LNCaP clone FGC (cell line): ENCODE measurements around the gene KCP.

Experiments
- DNase-seq: peaks from one replicate; pipeline ENCODE4 v3.0.0-alpha.2; 2011; ENCODE audit warnings: low read depth
- H3K4me3 ChIP-seq: 2 replicates; pipeline ENCODE4 v1.5.1; 2011; ENCODE audit warnings: mild to moderate bottlenecking, low read depth, low read length, control low read depth
- TF ChIP-seq, protein P1 (sequence below): IDR thresholded peaks from 2 replicates; pipeline ENCODE4 v1.5.1; 2012; ENCODE audit warnings: mild to moderate bottlenecking; ENCODE audit not compliant: control insufficient read depth, insufficient read depth; ENCODE audit errors: extremely low read depth

Gene KCP

DNA sequence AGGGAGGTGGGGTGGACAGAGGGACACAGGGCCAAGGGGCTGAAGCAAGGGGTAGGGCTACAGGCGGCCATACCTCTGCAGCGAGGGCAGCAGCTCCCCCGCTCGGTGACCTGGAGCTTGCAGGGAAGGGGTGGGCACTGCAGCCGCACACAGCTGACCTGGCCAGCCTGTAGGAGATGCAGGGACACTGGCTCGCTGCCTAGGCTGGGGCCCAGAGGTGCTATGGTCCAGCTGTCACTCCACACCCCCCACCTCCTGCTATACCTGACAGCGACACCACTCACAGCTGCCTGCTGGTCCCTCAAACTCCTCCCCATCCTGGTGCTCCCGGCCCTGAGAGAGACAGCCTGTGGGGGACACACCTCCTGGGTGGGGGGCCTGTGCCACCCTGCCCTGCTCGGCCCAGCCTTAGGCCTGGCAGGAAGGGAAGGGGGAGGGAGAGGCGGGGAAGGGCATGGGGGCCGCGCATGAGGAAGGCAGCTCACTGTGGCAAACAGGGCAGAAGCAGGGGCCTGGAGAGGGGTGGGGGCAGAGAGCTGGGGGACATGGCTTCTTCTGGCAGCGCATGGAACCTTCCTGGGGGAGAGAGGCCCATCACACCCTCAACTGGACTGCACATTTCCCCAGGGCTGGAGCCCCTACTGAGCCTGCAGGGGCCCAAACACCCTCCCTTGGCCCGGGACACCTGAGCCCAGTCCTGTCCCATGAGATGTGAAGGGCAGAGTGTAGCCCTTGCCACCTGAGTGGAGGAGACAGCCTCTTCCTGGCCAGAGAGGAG is 23.9 kb downstream of the KCP start:
- no peak overlapping the region for H3K4me3 ChIP-seq
- TF ChIP-seq, protein P1, sequence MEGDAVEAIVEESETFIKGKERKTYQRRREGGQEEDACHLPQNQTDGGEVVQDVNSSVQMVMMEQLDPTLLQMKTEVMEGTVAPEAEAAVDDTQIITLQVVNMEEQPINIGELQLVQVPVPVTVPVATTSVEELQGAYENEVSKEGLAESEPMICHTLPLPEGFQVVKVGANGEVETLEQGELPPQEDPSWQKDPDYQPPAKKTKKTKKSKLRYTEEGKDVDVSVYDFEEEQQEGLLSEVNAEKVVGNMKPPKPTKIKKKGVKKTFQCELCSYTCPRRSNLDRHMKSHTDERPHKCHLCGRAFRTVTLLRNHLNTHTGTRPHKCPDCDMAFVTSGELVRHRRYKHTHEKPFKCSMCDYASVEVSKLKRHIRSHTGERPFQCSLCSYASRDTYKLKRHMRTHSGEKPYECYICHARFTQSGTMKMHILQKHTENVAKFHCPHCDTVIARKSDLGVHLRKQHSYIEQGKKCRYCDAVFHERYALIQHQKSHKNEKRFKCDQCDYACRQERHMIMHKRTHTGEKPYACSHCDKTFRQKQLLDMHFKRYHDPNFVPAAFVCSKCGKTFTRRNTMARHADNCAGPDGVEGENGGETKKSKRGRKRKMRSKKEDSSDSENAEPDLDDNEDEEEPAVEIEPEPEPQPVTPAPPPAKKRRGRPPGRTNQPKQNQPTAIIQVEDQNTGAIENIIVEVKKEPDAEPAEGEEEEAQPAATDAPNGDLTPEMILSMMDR = no peak
- DNase-seq = no peak

DNA sequence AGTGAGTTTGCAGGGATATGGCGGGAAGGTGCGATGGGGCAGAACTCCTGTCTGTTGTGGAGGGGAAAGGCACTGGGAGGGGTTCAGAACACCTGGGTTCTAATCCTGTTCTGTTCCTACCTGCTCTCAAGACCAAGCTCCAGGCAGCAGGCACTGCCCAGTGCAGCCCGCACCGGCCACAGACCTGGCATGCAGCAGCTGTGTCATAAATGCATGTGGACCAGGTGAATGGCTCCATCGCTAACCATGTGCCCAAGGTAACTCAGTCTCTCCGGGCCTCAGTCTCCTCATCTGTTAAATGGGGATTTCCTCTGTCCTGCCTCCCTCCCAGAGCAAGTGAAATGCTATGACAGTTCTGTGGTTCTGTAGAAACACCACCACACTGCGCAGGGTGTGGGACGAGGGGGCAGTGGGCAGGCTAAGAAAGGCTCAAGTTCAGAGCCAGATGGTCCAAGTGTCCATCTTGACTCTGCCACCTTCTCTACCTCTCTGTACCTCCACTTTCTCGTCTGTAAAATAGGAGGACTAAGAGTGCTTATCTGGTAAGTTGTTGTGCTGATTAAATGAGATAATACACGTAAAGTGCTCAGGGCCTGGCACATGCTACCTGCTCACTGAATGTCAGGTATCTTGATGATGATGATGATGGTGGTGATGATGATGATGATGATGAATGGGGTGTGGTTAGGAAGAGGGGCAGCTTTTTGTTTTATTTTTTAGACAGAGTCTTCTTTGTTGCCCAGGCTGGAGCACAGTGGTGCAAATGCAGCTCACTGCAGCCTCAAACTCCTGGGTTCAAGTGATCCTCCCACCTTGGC is 24.9 kb downstream of the KCP start:
- TF ChIP-seq, protein P1 = no peak
- DNase-seq = no peak
- no peak overlapping the region for H3K4me3 ChIP-seq

DNA sequence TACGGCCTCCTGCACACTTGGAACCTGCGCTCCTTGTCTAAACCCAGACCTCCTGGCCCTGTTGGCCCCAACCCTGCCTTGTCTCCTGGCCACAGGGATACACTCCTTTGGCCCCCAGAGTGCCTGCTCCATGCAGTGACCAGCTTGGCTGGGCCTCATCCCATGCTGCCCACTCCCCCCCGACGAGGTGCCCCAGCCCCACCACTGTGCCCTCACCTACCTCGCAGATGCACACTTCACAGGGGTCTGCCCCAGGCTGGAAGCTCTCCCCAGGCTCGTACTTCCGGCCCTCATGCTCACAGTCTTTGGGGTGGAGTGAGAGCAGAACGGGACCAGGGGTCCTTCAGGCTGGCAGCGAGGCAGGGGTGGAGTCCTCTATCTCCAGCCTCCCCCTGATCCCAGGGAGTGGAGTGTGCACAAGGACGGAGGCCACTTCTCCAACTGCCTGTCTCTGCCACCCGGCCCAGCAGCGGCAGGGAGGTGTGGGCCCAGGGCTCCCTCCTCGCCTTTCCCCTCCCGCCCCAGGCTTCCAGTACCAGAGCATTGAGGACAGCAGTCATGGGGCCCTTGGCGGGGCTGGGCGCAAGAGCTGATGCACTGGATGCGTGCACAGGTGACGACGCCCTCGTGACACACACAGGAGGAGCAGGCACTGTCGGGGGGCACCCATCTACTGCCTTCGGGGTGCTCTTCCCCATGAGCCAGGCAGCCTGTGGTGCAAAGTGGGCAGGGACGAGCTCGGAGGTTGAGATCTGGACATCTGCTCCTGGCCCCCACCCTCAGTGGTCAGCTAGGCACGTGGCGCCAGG is 25.7 kb downstream of the KCP start:
- no peak overlapping the region for H3K4me3 ChIP-seq
- TF ChIP-seq, protein P1 = no peak
- no peak for DNase-seq

DNA sequence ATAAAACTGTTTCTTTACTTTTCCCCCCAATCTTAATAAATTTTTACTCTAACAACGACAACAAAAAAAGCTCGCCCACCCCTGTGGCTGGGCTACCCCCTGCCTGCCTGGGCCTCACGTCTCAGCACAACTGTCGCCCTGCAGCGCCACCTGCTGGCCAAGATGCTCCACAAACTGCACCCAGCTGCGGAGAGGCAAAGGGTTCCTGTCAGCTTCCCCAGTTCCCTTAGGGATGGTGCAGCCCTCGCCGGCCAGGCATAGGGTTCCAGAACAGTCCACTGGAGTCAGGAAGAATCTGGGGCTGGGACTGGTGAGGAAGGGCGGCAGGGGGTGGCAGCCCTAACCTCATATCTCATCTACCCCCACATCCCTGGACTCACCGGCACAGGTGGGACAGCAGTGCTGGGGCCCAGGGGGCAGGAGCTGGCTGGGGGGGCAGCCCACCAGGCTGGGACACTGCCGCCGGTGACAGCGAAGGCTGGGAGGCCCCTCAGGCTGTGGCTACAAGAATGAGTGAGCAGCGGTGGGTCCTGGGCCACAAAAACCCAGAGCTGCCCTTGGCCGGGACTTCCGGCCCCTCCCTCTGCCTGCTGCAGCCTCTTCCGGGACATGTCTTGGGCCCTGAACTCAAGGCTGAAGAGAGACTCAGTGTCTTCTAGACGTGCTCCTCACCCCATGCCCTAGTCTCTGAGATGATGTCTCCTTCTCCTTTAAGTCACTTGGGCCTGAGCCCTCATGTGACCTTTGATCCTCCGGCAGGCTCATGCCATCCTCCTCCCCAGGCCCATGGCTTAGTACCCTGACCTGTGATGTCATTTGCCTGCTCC is 26.7 kb downstream of the KCP start:
- TF ChIP-seq, protein P1 = peak; percentile 98
- no peak for DNase-seq
- H3K4me3 ChIP-seq = no peak overlapping the region

DNA sequence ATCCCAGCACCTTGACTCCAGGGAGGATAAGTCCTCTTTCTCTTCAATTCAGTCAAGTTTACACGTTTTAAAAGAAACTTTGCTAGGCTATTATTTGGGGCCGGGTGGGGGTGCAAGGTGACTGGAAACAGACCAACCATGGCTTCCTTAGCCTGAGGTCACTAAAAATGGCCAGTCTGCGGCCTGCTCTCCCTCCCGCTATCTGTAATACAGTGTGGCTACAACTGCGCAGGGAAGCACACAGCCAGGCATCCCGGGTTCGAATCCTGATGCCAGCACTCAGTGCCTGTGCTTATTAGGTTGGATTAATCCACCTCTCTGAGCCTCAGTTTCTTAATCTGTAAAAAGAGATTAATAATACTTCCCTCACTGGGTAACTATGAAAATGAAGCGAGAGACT is 28.4 kb downstream of the KCP start:
- no peak for DNase-seq
- TF ChIP-seq, protein P1 = no peak
- H3K4me3 ChIP-seq = no peak overlapping the region
